Urinary bladder (tissue), 4 donors: ENCODE results near the gene HYLS1. TPM values are rescaled to one million over a fixed set of nuclear protein-coding genes. Genes with fewer than 3 reads are reported as not detected.
"Not testable (repeated sequence)": the region's sequence is repeated elsewhere in the genome, so short reads cannot be mapped to it uniquely, and the experiment has no call there.

Experiments
- DNase-seq: peaks from one replicate; pipeline ENCODE4 v3.0.0-alpha.2; 2015; ENCODE audit errors: extremely low spot score
- H3K27ac ChIP-seq: one replicate; pipeline ENCODE4 v1.5.1; 2013; ENCODE audit warnings: low read depth, mild to moderate bottlenecking, moderate library complexity
- H3K36me3 ChIP-seq: one replicate; pipeline ENCODE4 v1.6.1; 2013; ENCODE audit warnings: mild to moderate bottlenecking, moderate library complexity; ENCODE audit not compliant: insufficient read depth
- H3K4me1 ChIP-seq: one replicate; pipeline ENCODE4 v1.6.1; 2013; ENCODE audit warnings: mild to moderate bottlenecking, moderate library complexity; ENCODE audit not compliant: insufficient read depth
- H3K4me3 ChIP-seq: one replicate; pipeline ENCODE4 v1.5.1; 2013; ENCODE audit warnings: low read depth, low read length
- WGBS: extraction: QIAGEN DNeasy Blood & Tissue Kit; methylation state at CpG from one replicate; pipeline ENCODE4 v1.1.7; 2013; 5-methylcytosine and 5-hydroxymethylcytosine counted together
- polyA plus RNA-seq: library from polyadenylated mRNA; stranded (reverse); fragments of 200-250 nt; gene quantifications from one replicate; pipeline ENCODE4 v1.2.3, GENCODE V29; 2013
- total RNA-seq: library from RNA; depleted of rRNA; stranded (reverse); fragments of >200 nt; gene quantifications from one replicate; pipeline ENCODE4 v1.2.3, GENCODE V29; 2014
- donor health status: healthy with polysubstance abuse.
- donor health status: healthy.

Gene HYLS1
- total and polyA plus RNA-seq, 2 donors: 3.4 to 11.8 TPM

- H3K36me3 ChIP-seq: no peaks in the 10 kb centered on the region
- peak overlapping the region; percentile 68 for H3K27ac ChIP-seq
- no peaks in the 10 kb centered on the region for H3K4me1 ChIP-seq
- 14% methylated on average over 24 of the region's 24 CpGs for WGBS
- H3K4me3 ChIP-seq: peak overlapping the region; percentile 69
- DNase-seq: no peak
Observed at GRCh38 chr11:125886997-125887372, 483 bp upstream of the HYLS1 start.

GRCh38 chr11:125890447-125891100 lies 3.1 kb downstream of the HYLS1 start:
- H3K27ac ChIP-seq: no peak overlapping the region
- no peak for DNase-seq
- peaks cover 2% of the 10 kb centered on the region for H3K36me3 ChIP-seq
- WGBS: 67% methylated on average over 3 of the region's 3 CpGs
- H3K4me1 ChIP-seq: no peaks in the 10 kb centered on the region
- H3K4me3 ChIP-seq: no peak overlapping the region

- Histone ChIP-seq H3K36me3 (peaks cover 2% of the 10 kb centered on the region), H3K27ac (no peak overlapping the region), H3K4me1 (no peaks in the 10 kb centered on the region), H3K4me3 (no peak overlapping the region)
- DNase-seq: no peak
Observed at GRCh38 chr11:125892071-125892470, 4.6 kb downstream of the HYLS1 start.

GRCh38 chr11:125892994-125893393 lies 5.5 kb downstream of the HYLS1 start:
- no peaks in the 10 kb centered on the region for H3K4me1 ChIP-seq
- peaks cover 2% of the 10 kb centered on the region for H3K36me3 ChIP-seq
- DNase-seq: no peak
- no peak overlapping the region for H3K27ac ChIP-seq
- no peak overlapping the region for H3K4me3 ChIP-seq

GRCh38 chr11:125901872-125902271 lies 14.4 kb downstream of the HYLS1 start:
- Histone ChIP-seq H3K27ac (no peak overlapping the region), H3K4me1 (no peaks in the 10 kb centered on the region), H3K36me3 (peaks cover 2% of the 10 kb centered on the region), H3K4me3 (peak overlapping the region; percentile 56)
- no peak for DNase-seq
- 76% methylated on average over 6 of the region's 6 CpGs for WGBS

- H3K4me1 ChIP-seq: no peaks in the 10 kb centered on the region
- H3K4me3 ChIP-seq: peak overlapping the region; percentile 56
- 46% methylated on average over 20 of the region's 20 CpGs for WGBS
- no peak overlapping the region for H3K27ac ChIP-seq
- H3K36me3 ChIP-seq: peaks cover 2% of the 10 kb centered on the region
- no peak for DNase-seq
Observed at GRCh38 chr11:125902277-125902926, 14.9 kb downstream of the HYLS1 start.

GRCh38 chr11:125902927-125903710 lies 15.7 kb downstream of the HYLS1 start, which contains the start of gene PUS3:
PUS3 (minus strand) TSS chr11:125903206; CDS start chr11:125896284, 6,922 bp downstream.
- H3K36me3 ChIP-seq: peaks cover 2% of the 10 kb centered on the region
- no peaks in the 10 kb centered on the region for H3K4me1 ChIP-seq
- 1% methylated on average over 31 of the region's 31 CpGs for WGBS
- peak within 1 kb of the TSS; percentile 56 for H3K4me3 ChIP-seq
- no peak within 1 kb of the TSS for H3K27ac ChIP-seq
- DNase-seq: peak; percentile 73

GRCh38 chr11:125903711-125904659 lies 16.5 kb downstream of the HYLS1 start, which contains the start of gene DDX25:
DDX25 (plus strand) TSS chr11:125904508; CDS start chr11:125904518, 10 bp downstream.
- no peak for DNase-seq
- Histone ChIP-seq H3K4me3 (peak within 1 kb of the TSS; percentile 17), H3K36me3 (peaks cover 2% of the 10 kb centered on the region), H3K27ac (no peak within 1 kb of the TSS), H3K4me1 (no peaks in the 10 kb centered on the region)
- WGBS: 2% methylated on average over 81 of the region's 81 CpGs

- Histone ChIP-seq H3K36me3 (peaks cover 2% of the 10 kb centered on the region), H3K27ac (no peak overlapping the region), H3K4me1 (no peaks in the 10 kb centered on the region), H3K4me3 (no peak overlapping the region)
- DNase-seq: no peak
- 47% methylated on average over 11 of the region's 11 CpGs for WGBS
Observed at GRCh38 chr11:125904678-125905077, 17.2 kb downstream of the HYLS1 start.

GRCh38 chr11:125910226-125910849 lies 22.9 kb downstream of the HYLS1 start:
- Histone ChIP-seq H3K27ac (no peak overlapping the region), H3K36me3 (no peaks in the 10 kb centered on the region), H3K4me3 (no peak overlapping the region), H3K4me1 (no peaks in the 10 kb centered on the region)
- DNase-seq: no peak
- WGBS: 71% methylated on average over 8 of the region's 8 CpGs

GRCh38 chr11:125914601-125915000 lies 27.1 kb downstream of the HYLS1 start:
- WGBS: 81% methylated on average over 3 of the region's 3 CpGs

GRCh38 chr11:125916683-125917347 lies 29.3 kb downstream of the HYLS1 start:
- 71% methylated on average over 12 of the region's 12 CpGs for WGBS
- H3K4me3 ChIP-seq: no peak overlapping the region
- no peak for DNase-seq
- no peaks in the 10 kb centered on the region for H3K4me1 ChIP-seq
- H3K27ac ChIP-seq: no peak overlapping the region
- no peaks in the 10 kb centered on the region for H3K36me3 ChIP-seq

More at GRCh38 chr11:125914601-125915000, 27.1 kb downstream of the HYLS1 start:
- not testable (repeated sequence) for H3K4me1 ChIP-seq, H3K4me3 ChIP-seq, H3K27ac ChIP-seq, DNase-seq, H3K36me3 ChIP-seq
